GM13976 (cell line): ENCODE results near the gene SLC25A26.
"Not testable (repeated sequence)": the region's sequence is repeated elsewhere in the genome, so short reads cannot be mapped to it uniquely, and the experiment has no call there.

Experiments used
- DNase-seq: peaks from one replicate; pipeline ENCODE4 v3.0.0; 2012; ENCODE audit warnings: low spot score
- in situ Hi-C: fragments of 300-500 bp; cut with MboI; formaldehyde crosslinking; loops from one replicate; pipeline ENCODE4 v1.12.0; 2022; ENCODE audit warnings: low sequenced_read_pairs, mixed read lengths, inconsistent platforms; ENCODE audit not compliant: unreplicated experiment
- TF ChIP-seq, protein P1 (sequence below): IDR thresholded peaks from 2 replicates; pipeline ENCODE4 v1.5.1; 2012; ENCODE audit warnings: borderline replicate concordance, mild to moderate bottlenecking; ENCODE audit not compliant: insufficient read depth; ENCODE audit errors: extremely low read depth, missing control alignments, control extremely low read depth

The SLC25A26 gene

DNA sequence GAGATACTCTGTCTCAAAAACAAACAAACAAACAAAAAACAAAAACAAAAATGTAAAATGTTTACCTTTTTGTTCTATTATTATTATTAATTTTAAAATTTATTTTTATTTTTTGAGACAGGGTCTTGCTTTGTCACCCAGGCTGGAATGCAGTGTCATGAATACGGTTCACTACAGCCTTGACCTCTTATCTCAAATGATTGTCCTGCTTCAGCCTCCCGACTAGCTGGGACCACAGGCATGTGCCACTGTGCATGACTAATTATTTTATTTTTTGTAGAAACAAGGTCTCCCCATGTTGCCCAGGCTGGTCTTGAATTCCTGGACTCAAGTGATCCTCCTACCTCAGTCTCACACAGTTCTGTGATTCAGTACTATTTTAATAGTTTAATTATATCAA is 5.7 kb upstream of the SLC25A26 start:
- no peak for DNase-seq
- TF ChIP-seq, protein P1, sequence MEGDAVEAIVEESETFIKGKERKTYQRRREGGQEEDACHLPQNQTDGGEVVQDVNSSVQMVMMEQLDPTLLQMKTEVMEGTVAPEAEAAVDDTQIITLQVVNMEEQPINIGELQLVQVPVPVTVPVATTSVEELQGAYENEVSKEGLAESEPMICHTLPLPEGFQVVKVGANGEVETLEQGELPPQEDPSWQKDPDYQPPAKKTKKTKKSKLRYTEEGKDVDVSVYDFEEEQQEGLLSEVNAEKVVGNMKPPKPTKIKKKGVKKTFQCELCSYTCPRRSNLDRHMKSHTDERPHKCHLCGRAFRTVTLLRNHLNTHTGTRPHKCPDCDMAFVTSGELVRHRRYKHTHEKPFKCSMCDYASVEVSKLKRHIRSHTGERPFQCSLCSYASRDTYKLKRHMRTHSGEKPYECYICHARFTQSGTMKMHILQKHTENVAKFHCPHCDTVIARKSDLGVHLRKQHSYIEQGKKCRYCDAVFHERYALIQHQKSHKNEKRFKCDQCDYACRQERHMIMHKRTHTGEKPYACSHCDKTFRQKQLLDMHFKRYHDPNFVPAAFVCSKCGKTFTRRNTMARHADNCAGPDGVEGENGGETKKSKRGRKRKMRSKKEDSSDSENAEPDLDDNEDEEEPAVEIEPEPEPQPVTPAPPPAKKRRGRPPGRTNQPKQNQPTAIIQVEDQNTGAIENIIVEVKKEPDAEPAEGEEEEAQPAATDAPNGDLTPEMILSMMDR = no peak
- in situ Hi-C loops = no loop called here

DNA sequence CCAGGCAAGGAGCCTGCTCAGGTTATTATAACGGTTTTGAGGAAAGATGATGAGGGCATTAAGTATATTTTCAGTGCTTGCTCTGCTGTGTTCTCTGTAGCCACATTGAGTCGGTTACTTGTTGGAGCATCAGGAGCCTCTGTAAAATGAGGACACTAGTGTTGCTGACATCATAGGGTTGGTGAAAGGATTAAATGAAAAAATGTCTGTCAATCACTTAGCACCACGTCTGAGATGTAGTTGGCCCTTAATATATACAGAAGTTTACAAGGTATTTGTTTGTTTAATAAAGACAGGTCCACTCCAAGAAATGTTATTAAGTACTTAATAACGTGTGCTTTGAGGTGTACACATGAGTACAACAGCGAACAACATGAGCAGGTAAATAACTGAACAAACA is 735 bp upstream of the SLC25A26 start:
- DNase-seq = no peak
- TF ChIP-seq, protein P1 = no peak
- in situ Hi-C loops = no loop called here

DNA sequence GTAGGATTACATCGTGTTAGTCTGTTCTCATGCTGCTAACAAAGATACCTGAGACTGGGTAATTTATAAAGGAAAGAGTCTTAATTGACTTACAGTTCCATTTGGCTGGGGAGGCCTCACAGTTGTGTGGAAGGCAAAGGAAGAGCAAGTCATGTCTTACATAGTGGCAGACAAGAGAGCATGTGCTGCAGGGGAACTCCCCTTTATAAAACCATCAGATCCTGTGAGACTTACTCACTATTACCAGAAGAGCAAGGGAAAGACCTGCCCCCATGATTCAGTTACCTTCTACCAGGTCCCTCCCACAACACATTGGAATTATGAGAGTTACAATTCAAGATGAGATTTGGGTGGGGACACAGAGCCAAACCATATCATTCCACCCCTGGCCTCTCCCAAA is 3.4 kb downstream of the SLC25A26 start:
- no peak for DNase-seq
- TF ChIP-seq, protein P1 = no peak
- in situ Hi-C loops = no loop called here

- DNase-seq, in situ Hi-C loops: not testable (repeated sequence)
Measured at GRCh38 chr3:66226093-66226492, 5.3 kb downstream of the SLC25A26 start.

GRCh38 chr3:66227051-66227450 is 6.2 kb downstream of the SLC25A26 start:
- DNase-seq = no peak
- in situ Hi-C loops = no loop called here
- TF ChIP-seq, protein P1 = no peak

DNA sequence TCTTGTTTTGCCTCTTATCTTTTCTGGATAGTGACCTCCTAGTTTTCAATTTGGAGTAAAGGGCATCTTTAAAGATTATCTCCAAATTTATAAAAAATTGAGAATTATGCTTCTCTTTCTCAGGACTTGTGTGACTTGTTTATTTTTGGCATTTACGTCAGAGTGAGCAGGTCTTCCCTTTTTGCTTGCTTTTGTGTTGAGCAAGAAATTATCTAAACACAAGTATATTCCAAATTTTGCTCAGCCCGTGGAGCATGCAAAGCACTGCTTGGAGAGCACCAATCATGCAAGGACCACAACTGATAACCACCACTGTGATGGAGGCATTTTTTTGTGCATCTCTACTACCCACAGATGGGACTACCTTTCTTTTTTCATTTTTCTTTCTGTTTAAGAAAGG is 7.1 kb downstream of the SLC25A26 start:
- DNase-seq = no peak
- TF ChIP-seq, protein P1 = no peak
- in situ Hi-C loops = no loop called here

GRCh38 chr3:66228707-66229106 is 7.9 kb downstream of the SLC25A26 start:
- TF ChIP-seq, protein P1 = no peak
- DNase-seq = no peak
- in situ Hi-C loops = no loop called here
